Measurements from ENCODE around the gene MGRN1.
"Not testable (repeated sequence)": the region's sequence is repeated elsewhere in the genome, so short reads cannot be mapped to it uniquely, and the experiment has no call there.

MGRN1 gene

DNA sequence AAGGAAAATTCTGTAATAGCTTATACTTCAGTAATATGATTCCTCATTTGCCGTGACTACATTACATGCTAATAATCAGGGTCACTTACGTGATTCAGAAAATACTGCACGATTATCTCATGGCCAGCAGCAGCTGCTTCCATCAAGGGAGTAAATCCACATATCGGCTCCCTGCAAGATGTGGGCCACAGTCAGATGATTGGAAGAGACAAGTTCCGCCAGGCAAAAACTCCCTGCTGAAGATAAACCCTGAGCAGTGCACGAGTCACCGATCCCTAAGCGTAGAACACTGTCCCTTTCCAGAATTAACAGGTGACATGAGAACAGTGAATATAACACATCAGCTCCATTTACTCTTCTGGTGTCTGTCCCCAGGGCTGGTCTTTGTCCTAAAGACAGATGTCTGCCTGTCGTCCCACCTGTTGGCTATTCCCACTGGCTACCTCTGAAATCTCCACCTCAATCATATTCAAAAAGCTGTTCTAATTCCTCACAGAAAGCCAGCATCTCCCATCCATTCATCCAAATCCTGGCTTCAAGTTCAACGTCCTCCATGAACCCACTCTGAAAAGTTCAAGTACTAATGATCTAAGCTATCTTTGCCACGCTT, 100.1 kb downstream of the MGRN1 start:
- Histone ChIP-seq H3K36me3 (ENCODE audit: control insufficient read depth in 1 of 2, insufficient read depth in 2 of 2, low read length in 2 of 2) (peaks cover 25 to 50% of the 10 kb centered on the region in 2 donors), H3K27ac (ENCODE audit: low read length) (no peak overlapping the region), H3K27me3 (ENCODE audit: low read depth, low read length) (no peaks in the 10 kb centered on the region), H3K4me3 (ENCODE audit: low read depth in 1 of 2, low read length in 2 of 2) (no peak overlapping the region), H3K9me3 (ENCODE audit: control insufficient read depth in 1 of 2, low read length in 2 of 2) (no peaks in the 10 kb centered on the region), H3K4me1 (ENCODE audit: control insufficient read depth in 1 of 2, insufficient read depth in 2 of 2, low read length in 2 of 2) (no peaks in the 10 kb centered on the region)

DNA sequence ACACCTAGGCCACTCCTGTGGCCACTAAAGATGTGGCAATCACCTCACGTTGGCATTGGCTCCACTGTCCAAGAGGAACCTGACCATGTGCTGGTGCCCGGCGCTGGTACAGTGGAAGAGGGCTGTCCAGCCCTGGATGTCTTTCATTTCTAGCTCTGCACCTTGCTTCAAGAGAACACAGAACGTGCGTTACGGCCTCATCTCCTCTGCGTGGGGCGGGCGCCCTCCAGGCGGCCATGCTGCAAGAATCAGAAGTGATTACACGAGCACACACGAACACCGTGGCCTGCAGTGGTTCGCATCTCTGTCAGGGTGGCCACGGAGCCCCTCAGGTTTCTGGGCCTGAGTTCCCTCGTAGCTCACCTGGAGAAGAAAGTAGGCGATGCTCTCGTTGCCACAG, 102.0 kb downstream of the MGRN1 start:
- H3K4me3 ChIP-seq (ENCODE audit: low read depth in 1 of 2, low read length in 2 of 2): no peak overlapping the region
- no peaks in the 10 kb centered on the region for H3K27me3 ChIP-seq (ENCODE audit: low read depth, low read length)
- H3K36me3 ChIP-seq (ENCODE audit: control insufficient read depth in 1 of 2, insufficient read depth in 2 of 2, low read length in 2 of 2): peaks cover 30 to 61% of the 10 kb centered on the region in 2 donors
- H3K9me3 ChIP-seq (ENCODE audit: control insufficient read depth in 1 of 2, low read length in 2 of 2): no peaks in the 10 kb centered on the region
- no peaks in the 10 kb centered on the region for H3K4me1 ChIP-seq (ENCODE audit: control insufficient read depth in 1 of 2, insufficient read depth in 2 of 2, low read length in 2 of 2)
- no peak overlapping the region for H3K27ac ChIP-seq (ENCODE audit: low read length)

DNA sequence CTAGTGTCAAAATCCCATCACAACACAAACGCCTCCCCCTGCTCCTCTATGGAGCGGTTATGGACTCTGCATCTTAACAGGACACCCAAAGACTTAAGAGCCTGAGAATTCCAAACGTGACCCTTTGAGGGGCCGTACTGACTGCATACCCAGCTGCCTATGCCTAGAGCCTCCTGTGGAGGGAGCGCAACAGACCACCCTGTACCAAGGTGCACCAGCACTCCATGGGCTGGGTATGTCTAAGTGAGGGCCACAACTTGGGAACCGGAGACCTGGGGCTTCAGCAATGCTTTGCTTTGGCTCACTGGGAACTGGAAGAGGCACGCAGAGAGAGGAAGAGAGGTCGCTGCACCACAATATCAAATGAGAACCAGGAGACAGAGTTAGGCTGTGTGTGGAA, 104.0 kb downstream of the MGRN1 start:
- H3K4me1 ChIP-seq (ENCODE audit: control insufficient read depth in 1 of 2, insufficient read depth in 2 of 2, low read length in 2 of 2): peaks cover 0 to 5% of the 10 kb centered on the region in 2 donors
- no peaks in the 10 kb centered on the region for H3K27me3 ChIP-seq (ENCODE audit: low read depth, low read length)
- no peak overlapping the region for H3K4me3 ChIP-seq (ENCODE audit: low read depth in 1 of 2, low read length in 2 of 2)
- no peak overlapping the region for H3K27ac ChIP-seq (ENCODE audit: low read length)
- H3K9me3 ChIP-seq (ENCODE audit: control insufficient read depth in 1 of 2, low read length in 2 of 2): no peaks in the 10 kb centered on the region
- peaks cover 24 to 56% of the 10 kb centered on the region in 2 donors for H3K36me3 ChIP-seq (ENCODE audit: control insufficient read depth in 1 of 2, insufficient read depth in 2 of 2, low read length in 2 of 2)

DNA sequence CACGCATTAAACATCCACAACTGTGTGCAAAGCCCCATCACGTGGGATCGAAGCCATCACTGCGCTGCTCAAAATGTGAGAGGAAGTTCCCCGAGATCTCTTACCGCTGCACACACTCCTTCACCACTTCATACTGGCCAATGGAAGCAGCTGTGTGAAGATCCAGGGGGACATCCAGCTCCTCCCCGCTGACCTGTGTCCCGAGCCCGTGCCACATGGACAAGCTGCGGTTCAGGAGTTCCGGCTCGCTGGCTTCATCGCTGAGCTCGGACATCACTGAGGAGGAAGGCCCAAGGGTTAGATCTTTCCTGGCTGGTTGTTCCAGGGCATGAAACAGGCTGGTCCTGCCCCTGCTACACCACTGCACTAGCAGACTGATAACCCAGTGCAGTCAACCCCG, 105.2 kb downstream of the MGRN1 start:
- H3K4me1 ChIP-seq (ENCODE audit: control insufficient read depth in 1 of 2, insufficient read depth in 2 of 2, low read length in 2 of 2): peaks cover 0 to 6% of the 10 kb centered on the region in 2 donors
- no peak overlapping the region for H3K4me3 ChIP-seq (ENCODE audit: low read depth in 1 of 2, low read length in 2 of 2)
- no peaks in the 10 kb centered on the region for H3K27me3 ChIP-seq (ENCODE audit: low read depth, low read length)
- H3K27ac ChIP-seq (ENCODE audit: low read length): no peak overlapping the region
- H3K9me3 ChIP-seq (ENCODE audit: control insufficient read depth in 1 of 2, low read length in 2 of 2): no peaks in the 10 kb centered on the region
- peaks cover 18 to 49% of the 10 kb centered on the region in 2 donors for H3K36me3 ChIP-seq (ENCODE audit: control insufficient read depth in 1 of 2, insufficient read depth in 2 of 2, low read length in 2 of 2)

DNA sequence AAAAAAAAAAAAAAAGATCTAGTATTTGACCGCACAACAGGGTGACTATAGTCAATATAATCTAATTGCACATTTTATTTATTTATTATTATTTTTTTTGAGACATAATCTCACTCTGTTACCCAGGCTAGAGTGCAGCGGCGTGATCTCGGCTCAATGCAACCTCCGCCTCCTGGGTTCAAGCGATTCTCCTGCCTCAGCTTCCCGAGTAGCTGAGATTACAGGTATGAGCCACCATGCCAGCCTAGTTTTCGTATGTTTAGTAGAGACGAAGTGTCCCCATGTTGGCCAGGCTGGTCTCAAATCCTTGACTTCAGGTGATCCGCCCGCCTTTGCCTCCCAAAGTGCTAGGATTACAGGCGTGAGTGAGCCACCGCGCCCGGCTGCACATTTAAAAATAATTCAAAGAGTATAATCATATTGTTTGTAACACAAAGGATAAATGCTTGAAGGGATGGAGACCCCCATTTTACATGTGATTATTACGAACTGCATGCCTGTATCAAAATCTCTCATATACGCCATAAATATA, 108.7 kb downstream of the MGRN1 start:
- no peaks in the 10 kb centered on the region for H3K9me3 ChIP-seq (ENCODE audit: control insufficient read depth in 1 of 2, low read length in 2 of 2)
- peak overlapping the region; percentile 90 to 100 for H3K4me3 ChIP-seq (ENCODE audit: low read depth in 1 of 2, low read length in 2 of 2)
- no peak overlapping the region for H3K27ac ChIP-seq (ENCODE audit: low read length)
- H3K27me3 ChIP-seq (ENCODE audit: low read depth, low read length): no peaks in the 10 kb centered on the region
- H3K36me3 ChIP-seq (ENCODE audit: control insufficient read depth in 1 of 2, insufficient read depth in 2 of 2, low read length in 2 of 2): peaks cover 10 to 25% of the 10 kb centered on the region in 2 donors
- peaks cover 0 to 16% of the 10 kb centered on the region in 2 donors for H3K4me1 ChIP-seq (ENCODE audit: control insufficient read depth in 1 of 2, insufficient read depth in 2 of 2, low read length in 2 of 2)

DNA sequence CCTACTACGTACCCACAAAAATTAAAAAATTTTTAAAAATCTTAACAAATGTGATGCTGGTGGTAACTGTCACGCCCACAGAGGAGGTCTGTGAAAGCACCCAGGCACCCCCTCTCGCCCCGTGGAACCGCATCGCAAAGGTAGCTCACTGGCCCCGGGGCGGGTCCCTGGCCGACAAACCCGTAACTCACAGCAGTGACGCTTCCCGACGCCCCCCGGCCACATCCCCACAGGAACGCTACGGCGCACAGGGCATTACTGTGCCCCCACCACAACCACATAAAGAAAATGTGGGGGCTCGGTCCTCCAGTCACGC, 109.1 kb downstream of the MGRN1 start:
- Histone ChIP-seq H3K27ac (ENCODE audit: low read length) (no peak overlapping the region), H3K9me3 (ENCODE audit: control insufficient read depth in 1 of 2, low read length in 2 of 2) (no peaks in the 10 kb centered on the region)

DNA sequence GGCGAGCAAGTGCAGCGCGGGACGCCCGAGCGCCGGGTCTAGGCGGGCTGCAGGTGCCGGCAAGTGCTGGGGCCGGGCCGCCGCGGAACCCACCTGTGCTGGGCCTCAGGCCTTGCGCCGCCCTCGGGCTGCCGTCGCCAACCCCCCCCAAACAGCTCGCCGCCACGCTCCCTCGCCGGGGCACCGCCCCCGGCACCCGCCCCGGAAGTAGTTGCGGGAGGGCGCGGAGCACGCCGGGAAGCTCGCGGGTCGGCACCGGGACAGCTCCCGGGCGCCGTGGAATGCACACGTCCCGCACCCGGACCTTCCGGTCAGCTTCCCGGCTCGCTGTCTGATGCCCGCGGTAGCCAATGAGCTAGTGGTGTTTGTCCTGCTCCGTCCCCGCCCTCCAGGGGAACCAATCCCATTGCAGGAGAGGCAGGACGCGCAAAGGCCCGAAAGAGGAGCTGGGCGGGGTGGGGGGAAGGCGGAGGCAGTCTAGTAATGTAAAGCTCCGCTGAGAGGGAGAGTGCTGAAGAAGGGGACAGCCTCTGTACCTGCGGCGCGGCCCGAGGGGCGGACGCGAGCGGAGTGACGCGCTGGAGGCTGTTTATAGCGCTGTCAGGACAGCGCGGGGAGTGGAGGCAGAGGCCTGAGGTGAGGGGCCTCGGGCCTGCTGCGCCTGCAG, 109.6 kb downstream of the MGRN1 start, which contains the start of the genes ANKS3 and DNAAF8:
ANKS3 (minus strand) TSS at position 209 of the 667 bp plus-strand sequence. CDS start 4,122 bp downstream, outside the sequence.
DNAAF8 (plus strand) TSS at position 475 of the 667 bp plus-strand sequence. CDS start 1,978 bp downstream, outside the sequence.
- Histone ChIP-seq H3K27ac (ENCODE audit: low read length) (peak within 1 kb of the TSS; percentile 71), H3K4me1 (ENCODE audit: control insufficient read depth in 1 of 2, insufficient read depth in 2 of 2, low read length in 2 of 2) (peaks cover 0 to 16% of the 10 kb centered on the region in 2 donors), H3K36me3 (ENCODE audit: control insufficient read depth in 1 of 2, insufficient read depth in 2 of 2, low read length in 2 of 2) (peaks cover 5 to 17% of the 10 kb centered on the region in 2 donors), H3K4me3 (ENCODE audit: low read depth in 1 of 2, low read length in 2 of 2) (peak within 1 kb of the TSS; percentile 90 to 100), H3K9me3 (ENCODE audit: control insufficient read depth in 1 of 2, low read length in 2 of 2) (no peaks in the 10 kb centered on the region), H3K27me3 (ENCODE audit: low read depth, low read length) (no peaks in the 10 kb centered on the region)

More for the DNA sequence above, 109.1 kb downstream of the MGRN1 start:
- peaks cover 0 to 16% of the 10 kb centered on the region in 2 donors for H3K4me1 ChIP-seq (ENCODE audit: control insufficient read depth in 1 of 2, insufficient read depth in 2 of 2, low read length in 2 of 2)
- peak overlapping the region; percentile 90 to 100 for H3K4me3 ChIP-seq (ENCODE audit: low read depth in 1 of 2, low read length in 2 of 2)
- H3K36me3 ChIP-seq (ENCODE audit: control insufficient read depth in 1 of 2, insufficient read depth in 2 of 2, low read length in 2 of 2): peaks cover 8 to 20% of the 10 kb centered on the region in 2 donors
- no peaks in the 10 kb centered on the region for H3K27me3 ChIP-seq (ENCODE audit: low read depth, low read length)

DNA sequence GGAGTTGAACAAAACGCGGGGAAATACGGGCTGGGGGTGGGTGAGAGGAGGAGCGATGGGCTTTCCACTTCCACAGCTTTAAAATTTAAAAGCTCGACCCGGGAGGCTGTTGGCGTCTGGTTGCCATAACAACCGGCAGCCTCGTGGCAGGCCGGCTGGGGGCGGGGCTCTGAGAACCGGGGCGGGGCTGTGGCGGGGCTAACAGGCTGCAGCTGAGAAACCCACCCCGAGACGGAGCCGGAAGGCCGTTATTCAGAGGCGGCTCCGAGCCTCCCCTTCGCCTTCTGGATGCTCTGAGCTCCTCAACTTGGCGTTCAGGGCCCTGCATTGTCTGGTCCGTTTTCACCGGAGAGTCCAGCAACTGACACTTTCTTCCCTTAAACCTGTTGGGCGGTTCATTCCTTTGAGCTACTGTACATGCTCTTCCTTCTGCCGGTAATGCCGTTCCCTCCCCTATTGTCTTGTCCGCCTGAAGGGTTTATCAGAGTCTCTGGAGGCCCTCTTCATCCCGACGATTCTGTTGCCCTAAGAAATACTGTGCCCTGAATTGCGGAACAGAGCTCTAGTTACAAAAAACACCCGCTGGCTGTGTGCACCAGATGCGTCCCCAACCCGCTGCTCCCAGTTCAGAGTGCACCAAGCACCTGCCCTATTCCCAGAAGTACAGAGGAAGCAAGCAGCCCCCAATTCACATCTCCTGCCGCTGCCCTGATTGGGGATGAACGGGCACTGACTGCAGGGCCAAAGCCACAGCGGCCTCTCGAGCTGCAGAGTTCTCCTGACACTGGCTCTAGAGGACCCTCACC, 110.3 kb downstream of the MGRN1 start:
- H3K27me3 ChIP-seq (ENCODE audit: low read depth, low read length): no peaks in the 10 kb centered on the region
- peak overlapping the region; percentile 71 for H3K27ac ChIP-seq (ENCODE audit: low read length)

DNA sequence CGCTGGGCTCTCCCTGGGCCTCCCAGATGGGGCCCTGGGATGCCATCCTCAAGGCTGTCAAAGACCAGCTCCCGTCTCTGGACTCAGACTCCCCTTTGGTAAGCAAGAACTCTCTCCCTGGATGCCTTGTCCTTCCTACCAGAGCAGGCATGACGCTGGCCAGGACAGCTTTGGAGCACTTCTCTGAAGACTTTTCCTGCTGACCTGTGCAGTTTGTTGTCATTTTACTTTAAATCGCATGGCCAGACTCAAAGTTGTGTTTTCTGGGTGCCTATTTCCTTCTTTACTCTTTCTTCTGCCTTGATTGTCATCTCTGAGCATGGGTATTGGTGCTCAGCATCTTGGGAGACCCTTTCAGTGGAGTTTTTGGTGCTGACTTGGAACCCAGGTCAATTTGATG, 111.9 kb downstream of the MGRN1 start:
- Histone ChIP-seq H3K9me3 (ENCODE audit: control insufficient read depth in 1 of 2, low read length in 2 of 2) (no peaks in the 10 kb centered on the region), H3K4me1 (ENCODE audit: control insufficient read depth in 1 of 2, insufficient read depth in 2 of 2, low read length in 2 of 2) (peaks cover 0 to 16% of the 10 kb centered on the region in 2 donors)

More for the DNA sequence above, 110.3 kb downstream of the MGRN1 start:
- Histone ChIP-seq H3K36me3 (ENCODE audit: control insufficient read depth in 1 of 2, insufficient read depth in 2 of 2, low read length in 2 of 2) (peaks cover 5 to 12% of the 10 kb centered on the region in 2 donors), H3K9me3 (ENCODE audit: control insufficient read depth in 1 of 2, low read length in 2 of 2) (no peaks in the 10 kb centered on the region), H3K4me1 (ENCODE audit: control insufficient read depth in 1 of 2, insufficient read depth in 2 of 2, low read length in 2 of 2) (peaks cover 0 to 16% of the 10 kb centered on the region in 2 donors), H3K4me3 (ENCODE audit: low read depth in 1 of 2, low read length in 2 of 2) (peak overlapping the region; percentile 90 to 100)

DNA sequence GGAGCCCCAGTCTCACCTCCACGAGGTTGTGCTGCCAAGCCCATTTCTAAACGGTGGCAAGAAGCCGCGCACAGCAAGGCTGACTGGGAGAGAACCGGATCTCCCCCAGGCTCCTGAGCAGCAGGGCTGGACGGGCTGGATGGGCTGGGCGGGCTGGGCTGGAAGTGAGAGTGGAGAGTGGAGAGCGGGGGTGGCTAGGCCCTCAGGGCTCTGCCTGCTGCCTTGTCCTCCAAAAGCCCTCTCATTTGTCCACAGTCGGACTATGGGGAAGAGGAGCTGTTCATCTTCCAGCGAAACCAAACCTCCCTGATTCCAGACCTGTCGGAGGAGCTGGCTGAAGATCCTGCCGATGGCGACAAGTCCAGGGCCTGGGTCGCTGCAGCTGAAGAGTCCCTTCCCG, 112.9 kb downstream of the MGRN1 start:
- Histone ChIP-seq H3K27me3 (ENCODE audit: low read depth, low read length) (no peaks in the 10 kb centered on the region), H3K4me1 (ENCODE audit: control insufficient read depth in 1 of 2, insufficient read depth in 2 of 2, low read length in 2 of 2) (peaks cover 0 to 16% of the 10 kb centered on the region in 2 donors), H3K27ac (ENCODE audit: low read length) (no peak overlapping the region), H3K9me3 (ENCODE audit: control insufficient read depth in 1 of 2, low read length in 2 of 2) (no peaks in the 10 kb centered on the region), H3K36me3 (ENCODE audit: control insufficient read depth in 1 of 2, insufficient read depth in 2 of 2, low read length in 2 of 2) (peaks cover 0 to 3% of the 10 kb centered on the region in 2 donors), H3K4me3 (ENCODE audit: low read depth in 1 of 2, low read length in 2 of 2) (no peak overlapping the region)

More for the DNA sequence above, 111.9 kb downstream of the MGRN1 start:
- no peaks in the 10 kb centered on the region for H3K27me3 ChIP-seq (ENCODE audit: low read depth, low read length)
- no peak overlapping the region for H3K4me3 ChIP-seq (ENCODE audit: low read depth in 1 of 2, low read length in 2 of 2)
- peaks cover 0 to 3% of the 10 kb centered on the region in 2 donors for H3K36me3 ChIP-seq (ENCODE audit: control insufficient read depth in 1 of 2, insufficient read depth in 2 of 2, low read length in 2 of 2)
- no peak overlapping the region for H3K27ac ChIP-seq (ENCODE audit: low read length)

DNA sequence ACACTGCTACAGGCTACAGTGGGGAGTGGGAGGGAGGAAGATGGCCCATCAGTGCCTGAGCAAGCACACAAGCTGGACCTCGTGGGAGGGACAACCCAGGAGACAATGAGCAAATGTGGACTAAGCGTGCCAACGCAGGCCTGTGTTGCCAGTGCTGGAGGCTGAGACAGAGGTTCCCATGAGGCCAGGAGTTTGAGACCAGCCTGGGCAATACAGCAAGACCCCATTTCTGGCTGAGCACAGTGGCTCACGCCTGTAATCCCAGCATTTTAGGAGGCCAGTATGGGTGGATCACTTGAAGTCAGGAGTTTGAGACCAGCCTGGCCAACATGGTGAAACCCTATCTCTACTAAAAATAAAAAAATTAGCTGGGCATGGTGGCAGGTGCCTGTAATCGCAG, 113.7 kb downstream of the MGRN1 start:
- not testable (repeated sequence) for H3K4me3 ChIP-seq (ENCODE audit: low read depth in 1 of 2, low read length in 2 of 2); H3K9me3 ChIP-seq (ENCODE audit: control insufficient read depth in 1 of 2, low read length in 2 of 2); H3K36me3 ChIP-seq (ENCODE audit: control insufficient read depth in 1 of 2, insufficient read depth in 2 of 2, low read length in 2 of 2); H3K27ac ChIP-seq (ENCODE audit: low read length); H3K27me3 ChIP-seq (ENCODE audit: low read depth, low read length)
- H3K4me1 ChIP-seq (ENCODE audit: control insufficient read depth in 1 of 2, insufficient read depth in 2 of 2, low read length in 2 of 2): peaks cover 0 to 20% of the 10 kb centered on the region in 2 donors

Measured in muscle layer of duodenum (tissue), 2 donors.